Measurements from ENCODE around the gene HDAC7. TPM values are rescaled to one million over a fixed set of nuclear protein-coding genes. Genes with fewer than 3 reads are reported as not detected.

HDAC7 gene
- total RNA-seq, 1 donor from 2014 or later, result 76.1 TPM

GRCh38 chr12:47841910-47842309 lies 22.2 kb upstream of the HDAC7 start:
- Mint-ChIP-seq H3K4me3 (no peak overlapping the region), H3K36me3 (no peaks in the 10 kb centered on the region), H3K27me3 (peaks cover 4% of the 10 kb centered on the region), H3K27ac (no peak overlapping the region), H3K4me1 (ENCODE audit: unreplicated experiment) (peaks cover 17% of the 10 kb centered on the region), H3K9me3 (no peaks in the 10 kb centered on the region)
- no peak for TF ChIP-seq CTCF (conservative IDR thresholded peaks at IDR 0.05)
- DNase-seq (ENCODE audit: extremely low spot score, unreplicated experiment), result no peak

- H3K36me3 Mint-ChIP-seq, result no peaks in the 10 kb centered on the region
- no peak for TF ChIP-seq CTCF (conservative IDR thresholded peaks at IDR 0.05)
- no peak overlapping the region for H3K4me3 Mint-ChIP-seq
- peaks cover 4% of the 10 kb centered on the region for H3K27me3 Mint-ChIP-seq
- no peaks in the 10 kb centered on the region for H3K9me3 Mint-ChIP-seq
- H3K27ac Mint-ChIP-seq, result no peak overlapping the region
- DNase-seq (ENCODE audit: extremely low spot score, unreplicated experiment), result no peak
- H3K4me1 Mint-ChIP-seq (ENCODE audit: unreplicated experiment), result peaks cover 17% of the 10 kb centered on the region
These were observed 21.8 kb upstream of the HDAC7 start for GRCh38 chr12:47841501-47841900.

- no peak for DNase-seq (ENCODE audit: extremely low spot score, unreplicated experiment)
- TF ChIP-seq CTCF (conservative IDR thresholded peaks at IDR 0.05), result no peak
- H3K27me3 Mint-ChIP-seq, result peaks cover 4% of the 10 kb centered on the region
- peaks cover 24% of the 10 kb centered on the region for H3K4me1 Mint-ChIP-seq (ENCODE audit: unreplicated experiment)
- no peak overlapping the region for H3K4me3 Mint-ChIP-seq
- H3K27ac Mint-ChIP-seq, result no peak overlapping the region
- no peaks in the 10 kb centered on the region for H3K9me3 Mint-ChIP-seq
- H3K36me3 Mint-ChIP-seq, result no peaks in the 10 kb centered on the region
These were observed 20.9 kb upstream of the HDAC7 start for GRCh38 chr12:47840571-47840970.

GRCh38 chr12:47839214-47839876 lies 19.6 kb upstream of the HDAC7 start:
- Mint-ChIP-seq H3K4me1 (ENCODE audit: unreplicated experiment) (peaks cover 28% of the 10 kb centered on the region), H3K27me3 (peaks cover 4% of the 10 kb centered on the region), H3K27ac (no peak overlapping the region), H3K36me3 (no peaks in the 10 kb centered on the region), H3K4me3 (no peak overlapping the region), H3K9me3 (no peaks in the 10 kb centered on the region)
- no peak for TF ChIP-seq CTCF (conservative IDR thresholded peaks at IDR 0.05)
- no peak for DNase-seq (ENCODE audit: extremely low spot score, unreplicated experiment)

- Mint-ChIP-seq H3K36me3 (no peaks in the 10 kb centered on the region), H3K4me3 (no peak overlapping the region), H3K27ac (no peak overlapping the region), H3K27me3 (peaks cover 4% of the 10 kb centered on the region), H3K9me3 (no peaks in the 10 kb centered on the region), H3K4me1 (ENCODE audit: unreplicated experiment) (peaks cover 28% of the 10 kb centered on the region)
- DNase-seq (ENCODE audit: extremely low spot score, unreplicated experiment), result no peak
- peak; percentile 76 for TF ChIP-seq CTCF (conservative IDR thresholded peaks at IDR 0.05)
These were observed 18.7 kb upstream of the HDAC7 start for GRCh38 chr12:47838286-47838931.

All from type B pancreatic cell (in vitro differentiated cells).